ENCODE measurements around the gene UQCRQ.

- TF ChIP-seq CTCF (conservative IDR thresholded peaks at IDR 0.05) (no peak), ZFX (IDR thresholded peaks at IDR 0.05) (no peak)
Measured at GRCh38 chr5:132848270-132848669, 18.2 kb upstream of the UQCRQ start.
